Measurements from ENCODE around the gene RUNX2. TPM values are rescaled to one million over a fixed set of nuclear protein-coding genes. Genes with fewer than 3 reads are reported as not detected.

RUNX2 gene
- total RNA-seq, 1 donor from 2014 or later = 0.09 TPM

- Histone ChIP-seq H2AFZ (replicated peaks) (no peak overlapping the region), H3F3A (ENCODE audit: low read depth) (no peaks in the 10 kb centered on the region), H3K4me2 (no peak overlapping the region), H3K79me2 (ENCODE audit: low read depth) (no peaks in the 10 kb centered on the region), H3K27me3 (no peaks in the 10 kb centered on the region), H4K20me1 (ENCODE audit: low read depth) (no peaks in the 10 kb centered on the region), H3K36me3 (no peaks in the 10 kb centered on the region), H3K27ac (no peak overlapping the region), H3K9me3 (ENCODE audit: low read depth) (no peaks in the 10 kb centered on the region), H3K4me3 (no peak overlapping the region), H3K4me1 (no peaks in the 10 kb centered on the region), H3K9ac (no peak overlapping the region)
- H3K27ac Mint-ChIP-seq = no peak overlapping the region
- no peak overlapping the region for H3K4me3 Mint-ChIP-seq
- peaks cover 6% of the 10 kb centered on the region for H3K4me1 Mint-ChIP-seq
- H3K36me3 Mint-ChIP-seq = no peaks in the 10 kb centered on the region
- TF ChIP-seq EZH2phosphoT487 (IDR thresholded peaks at IDR 0.05) (no peak), EZH2 (IDR thresholded peaks at IDR 0.05) (no peak), CTCF (IDR thresholded peaks at IDR 0.05) (no peak)
- DNase-seq (ENCODE audit: low spot score) = no peak
- H3K27me3 Mint-ChIP-seq (ENCODE audit: insufficient read depth, low read depth) = peaks cover 2% of the 10 kb centered on the region
- H3K9me3 Mint-ChIP-seq = no peaks in the 10 kb centered on the region
Observed at GRCh38 chr6:45590226-45590625, 262.1 kb downstream of the RUNX2 start.

- no peaks in the 10 kb centered on the region for H3K27me3 ChIP-seq
- no peaks in the 10 kb centered on the region for H3K36me3 Mint-ChIP-seq
- H2AFZ ChIP-seq (replicated peaks) = peak overlapping the region; percentile 10
- no peaks in the 10 kb centered on the region for H4K20me1 ChIP-seq (ENCODE audit: low read depth)
- no peak overlapping the region for H3K27ac ChIP-seq
- no peaks in the 10 kb centered on the region for H3F3A ChIP-seq (ENCODE audit: low read depth)
- H3K9me3 Mint-ChIP-seq = no peaks in the 10 kb centered on the region
- no peak overlapping the region for H3K4me3 Mint-ChIP-seq
- H3K27me3 Mint-ChIP-seq (ENCODE audit: insufficient read depth, low read depth) = peaks cover 2% of the 10 kb centered on the region
- no peak for DNase-seq (ENCODE audit: low spot score)
- peaks cover 6% of the 10 kb centered on the region for H3K4me1 Mint-ChIP-seq
- H3K4me2 ChIP-seq = no peak overlapping the region
- H3K4me3 ChIP-seq = no peak overlapping the region
- TF ChIP-seq EZH2phosphoT487 (IDR thresholded peaks at IDR 0.05) (no peak), EZH2 (IDR thresholded peaks at IDR 0.05) (no peak), CTCF (IDR thresholded peaks at IDR 0.05) (no peak)
- no peaks in the 10 kb centered on the region for H3K9me3 ChIP-seq (ENCODE audit: low read depth)
- no peak overlapping the region for H3K9ac ChIP-seq
- H3K27ac Mint-ChIP-seq = no peak overlapping the region
- no peaks in the 10 kb centered on the region for H3K79me2 ChIP-seq (ENCODE audit: low read depth)
- H3K4me1 ChIP-seq = no peaks in the 10 kb centered on the region
- H3K36me3 ChIP-seq = no peaks in the 10 kb centered on the region
Observed at GRCh38 chr6:45590696-45591184, 262.6 kb downstream of the RUNX2 start.

GRCh38 chr6:45591306-45591705 is 263.2 kb downstream of the RUNX2 start:
- Histone ChIP-seq H3K4me1 (no peaks in the 10 kb centered on the region), H3K4me2 (no peak overlapping the region), H2AFZ (replicated peaks) (no peak overlapping the region), H3F3A (ENCODE audit: low read depth) (no peaks in the 10 kb centered on the region), H3K27me3 (no peaks in the 10 kb centered on the region), H3K4me3 (no peak overlapping the region), H3K36me3 (no peaks in the 10 kb centered on the region), H3K27ac (no peak overlapping the region), H3K9ac (no peak overlapping the region), H3K9me3 (ENCODE audit: low read depth) (no peaks in the 10 kb centered on the region), H4K20me1 (ENCODE audit: low read depth) (no peaks in the 10 kb centered on the region), H3K79me2 (ENCODE audit: low read depth) (no peaks in the 10 kb centered on the region)
- Mint-ChIP-seq H3K4me3 (no peak overlapping the region), H3K4me1 (peaks cover 6% of the 10 kb centered on the region), H3K27ac (no peak overlapping the region), H3K36me3 (no peaks in the 10 kb centered on the region), H3K27me3 (ENCODE audit: insufficient read depth, low read depth) (peaks cover 2% of the 10 kb centered on the region), H3K9me3 (no peaks in the 10 kb centered on the region)
- TF ChIP-seq EZH2 (IDR thresholded peaks at IDR 0.05) (no peak), CTCF (IDR thresholded peaks at IDR 0.05) (no peak), EZH2phosphoT487 (IDR thresholded peaks at IDR 0.05) (no peak)
- no peak for DNase-seq (ENCODE audit: low spot score)
